Nucleus accumbens (tissue), 56 donors: ENCODE results near the gene ACSM4.
"Not testable (repeated sequence)": the region's sequence is repeated elsewhere in the genome, so short reads cannot be mapped to it uniquely, and the experiment has no call there.

Experiments
- DNase-seq, 56 donors: peaks; one replicate each; lab custom pipeline; 2025; lab: John Stamatoyannopoulos, UW

ACSM4 gene

DNA sequence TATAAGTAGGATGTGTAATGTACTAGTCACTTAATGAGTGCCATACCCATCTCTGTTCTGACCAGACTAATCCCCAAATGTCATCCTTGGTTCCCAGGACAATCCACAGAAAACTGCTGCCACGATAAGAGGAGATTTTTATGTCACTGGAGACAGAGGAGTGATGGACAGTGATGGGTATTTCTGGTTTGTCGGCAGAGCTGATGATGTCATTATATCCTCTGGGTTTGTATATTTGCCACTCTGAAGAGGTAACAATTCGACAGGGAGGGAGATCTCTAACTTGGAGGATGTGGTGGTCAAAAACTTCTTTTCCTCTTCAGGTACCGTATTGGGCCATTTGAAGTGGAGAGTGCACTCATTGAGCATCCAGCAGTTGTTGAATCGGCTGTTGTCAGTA, 20.3 kb downstream of the ACSM4 start:
- DNase-seq, result no peak

DNA sequence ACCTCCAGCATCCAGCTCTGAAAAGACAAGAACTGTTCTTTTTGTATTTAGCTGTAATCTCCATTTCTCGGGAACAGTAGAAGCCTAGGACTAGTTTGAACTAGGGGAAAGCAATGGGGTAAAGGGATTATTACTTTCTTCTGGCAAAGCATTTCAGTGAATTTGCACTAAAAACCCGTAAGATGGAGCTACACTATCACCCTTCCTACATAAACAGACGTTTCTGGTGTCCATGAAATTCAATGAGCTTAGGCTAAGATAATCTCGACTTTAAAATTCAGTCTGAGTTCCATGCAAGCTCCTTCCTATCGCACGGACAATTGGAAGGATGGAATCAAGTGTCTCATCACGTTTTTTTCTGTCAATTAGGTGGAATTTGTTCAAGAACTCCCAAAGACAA, 24.0 kb downstream of the ACSM4 start:
- no peak for DNase-seq

DNA sequence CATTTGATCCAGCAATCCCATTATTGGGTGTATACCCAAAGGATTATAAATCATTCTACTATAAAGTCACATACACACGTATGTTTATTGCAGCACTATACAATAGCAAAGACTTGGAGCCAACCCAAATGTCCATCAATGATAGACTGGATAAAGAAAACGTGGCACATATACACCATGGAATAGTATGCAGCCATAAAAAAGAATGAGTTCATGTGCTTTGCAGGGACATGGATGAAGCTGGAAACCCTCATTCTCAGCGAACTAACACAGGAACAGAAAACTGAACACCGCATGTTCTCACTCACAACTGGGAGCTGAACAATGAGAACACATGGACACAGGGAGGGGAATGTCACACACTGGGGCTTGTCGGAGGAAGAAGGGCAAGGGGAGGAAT, 33.9 kb downstream of the ACSM4 start:
- not testable (repeated sequence) for DNase-seq

DNA sequence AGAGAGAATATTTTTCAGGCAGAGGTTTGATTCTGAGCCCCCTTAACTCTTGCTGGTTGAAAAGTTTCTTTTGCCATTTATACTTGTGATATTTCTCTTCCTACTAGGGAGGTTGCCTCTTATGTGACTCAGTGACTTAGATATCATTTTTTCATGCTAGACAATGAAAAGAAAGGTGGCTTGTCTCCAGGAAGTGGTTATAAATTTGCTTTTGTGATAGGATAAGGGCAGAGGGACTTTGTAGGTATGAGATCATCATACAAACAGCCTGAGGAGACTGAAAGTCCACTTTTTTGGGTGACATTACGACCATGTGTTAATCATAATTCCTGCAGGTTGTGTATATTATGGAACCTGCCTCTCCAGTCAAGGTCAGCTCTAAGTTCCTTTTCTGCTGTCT, 35.8 kb downstream of the ACSM4 start:
- no peak for DNase-seq

DNA sequence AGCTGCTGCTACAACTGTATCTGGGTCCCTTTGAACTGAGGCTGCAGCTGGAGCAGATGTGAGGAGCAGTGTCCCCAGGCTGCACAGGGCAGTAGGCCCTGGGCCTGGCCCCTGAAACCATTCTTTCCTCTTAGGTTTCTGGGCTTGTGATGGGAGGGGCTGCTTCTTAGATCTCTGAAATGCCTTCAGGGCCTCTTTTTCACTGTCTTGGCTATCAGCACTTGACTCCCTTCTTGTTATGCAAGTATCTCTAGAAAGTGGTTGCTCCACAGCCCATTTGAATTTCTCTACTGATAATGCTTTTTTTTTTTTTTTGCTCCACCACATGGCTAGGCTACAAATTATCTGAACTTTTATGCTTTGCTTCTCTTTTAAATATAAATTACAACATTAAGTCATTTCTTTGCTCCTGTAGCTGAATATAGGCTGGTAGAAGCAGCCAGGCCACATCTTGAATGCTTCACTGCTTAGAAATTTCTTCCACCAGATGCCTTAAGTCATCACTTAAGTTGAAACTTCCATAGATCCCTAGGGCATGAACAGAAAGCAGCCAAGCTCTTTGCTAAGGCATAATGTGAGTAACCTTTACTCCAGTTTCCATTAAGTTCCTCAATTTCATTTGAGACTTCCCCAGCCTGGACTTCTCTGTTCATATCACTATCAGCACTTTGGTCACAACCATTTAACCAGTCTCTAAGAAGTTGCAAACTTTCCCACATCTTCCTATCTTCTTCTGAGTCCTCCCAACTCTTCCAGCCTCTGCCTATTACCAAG, 41.1 kb downstream of the ACSM4 start:
- no peak for DNase-seq

DNA sequence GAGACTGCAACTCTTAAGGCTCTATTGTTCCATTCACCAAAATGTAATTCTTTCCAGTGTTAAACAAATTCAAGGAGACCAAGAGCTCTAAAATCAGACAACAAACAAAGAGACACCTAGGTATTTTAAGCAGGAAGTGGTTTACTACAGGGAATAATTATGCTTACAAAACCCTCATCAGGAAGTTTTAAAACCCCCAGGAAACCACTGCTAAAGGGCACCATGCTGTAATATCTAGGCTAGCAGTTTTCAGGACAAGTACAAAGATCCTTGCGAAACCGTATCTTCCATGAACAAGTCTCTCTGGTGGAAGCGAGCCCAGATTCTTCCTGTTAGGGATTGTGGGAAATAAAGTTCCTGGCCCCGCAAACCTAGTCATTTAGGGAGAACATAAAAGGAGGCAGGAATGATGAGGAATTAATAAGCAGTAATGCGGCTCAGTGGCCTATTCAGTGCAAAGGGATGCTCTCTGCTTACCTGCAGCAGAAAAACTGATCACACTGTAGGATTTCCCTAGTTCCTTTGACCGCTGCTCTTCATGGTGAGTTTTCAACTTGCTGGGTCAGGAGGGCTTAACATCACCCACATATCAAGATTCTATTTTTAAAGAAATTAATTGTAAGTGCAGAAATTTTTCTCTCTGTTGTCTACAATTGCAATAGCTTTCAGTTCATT, 42.8 kb downstream of the ACSM4 start:
- DNase-seq, result no peak

DNA sequence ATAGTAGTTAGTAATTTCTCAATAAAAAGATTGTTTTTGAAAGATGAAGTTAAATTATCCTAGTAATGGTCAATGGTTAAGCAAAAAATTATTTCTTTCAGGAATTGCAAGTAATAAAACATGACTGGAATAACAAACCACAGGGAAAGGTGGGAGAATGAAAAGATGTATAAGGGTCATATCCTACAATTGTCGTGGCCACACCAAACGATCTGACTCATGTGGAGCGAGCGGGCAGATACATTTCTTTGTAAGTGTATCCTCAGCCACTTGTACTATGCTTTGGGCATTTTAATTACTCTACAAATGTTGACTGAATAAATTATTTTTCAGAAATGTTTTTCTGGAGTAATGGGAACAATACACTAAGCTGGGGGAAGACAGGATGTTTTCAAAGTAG, 45.5 kb downstream of the ACSM4 start:
- DNase-seq, result no peak

DNA sequence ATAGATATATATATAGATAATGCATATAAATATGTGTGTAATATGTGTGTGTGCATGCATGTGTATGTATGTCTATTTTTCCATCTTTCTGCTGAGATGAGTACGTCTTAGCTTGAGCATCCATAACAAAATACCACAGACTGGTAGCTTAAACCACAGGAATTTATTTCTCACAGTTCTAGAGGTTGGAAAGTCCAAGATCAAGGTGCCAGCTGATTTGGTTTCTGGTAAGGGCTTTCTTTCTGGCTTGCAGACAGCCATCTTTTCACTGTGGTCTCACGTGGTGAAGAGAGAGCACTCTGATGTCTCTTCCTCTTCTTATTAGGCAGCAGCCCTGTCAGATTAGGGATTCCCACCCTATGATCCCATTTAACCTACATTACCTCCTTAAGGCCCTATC, 47.3 kb downstream of the ACSM4 start:
- DNase-seq, result no peak

DNA sequence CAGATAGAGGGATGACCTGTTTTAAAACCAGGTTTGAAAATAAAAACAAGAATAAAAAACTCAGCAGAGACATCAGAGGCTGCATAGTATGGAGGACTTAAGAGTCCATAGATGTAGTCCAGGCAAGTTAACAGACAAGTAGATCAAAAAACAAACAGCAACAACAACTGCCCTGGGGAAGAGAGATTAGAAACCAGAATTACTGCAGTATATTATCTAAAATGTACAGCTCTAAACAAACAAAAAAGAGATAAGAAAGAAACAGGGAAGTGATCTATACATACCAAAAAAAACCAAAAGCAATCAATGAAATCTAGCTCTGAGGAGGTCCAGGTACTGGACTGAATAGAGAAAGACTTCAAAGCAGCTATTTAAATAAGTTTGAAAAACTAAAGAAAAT, 48.8 kb downstream of the ACSM4 start:
- no peak for DNase-seq

DNA sequence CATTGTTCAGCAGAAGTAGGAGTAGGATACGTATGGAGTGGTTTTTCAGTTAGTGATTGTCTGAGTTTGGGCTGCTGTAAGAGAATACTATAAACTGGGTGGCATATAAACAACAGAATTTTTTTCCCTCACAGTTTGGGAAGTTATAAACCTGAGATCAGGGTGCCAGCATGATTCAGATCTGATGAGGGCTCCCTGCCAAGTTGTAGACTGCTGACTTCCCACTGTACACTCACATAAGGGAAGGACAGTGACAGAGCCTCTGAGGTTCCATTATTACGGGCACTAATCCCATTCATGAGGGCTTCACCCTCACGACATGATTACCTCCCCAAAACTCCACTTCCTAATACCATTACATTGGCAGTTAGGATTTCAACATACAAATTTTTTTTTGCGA, 50.7 kb downstream of the ACSM4 start:
- no peak for DNase-seq

DNA sequence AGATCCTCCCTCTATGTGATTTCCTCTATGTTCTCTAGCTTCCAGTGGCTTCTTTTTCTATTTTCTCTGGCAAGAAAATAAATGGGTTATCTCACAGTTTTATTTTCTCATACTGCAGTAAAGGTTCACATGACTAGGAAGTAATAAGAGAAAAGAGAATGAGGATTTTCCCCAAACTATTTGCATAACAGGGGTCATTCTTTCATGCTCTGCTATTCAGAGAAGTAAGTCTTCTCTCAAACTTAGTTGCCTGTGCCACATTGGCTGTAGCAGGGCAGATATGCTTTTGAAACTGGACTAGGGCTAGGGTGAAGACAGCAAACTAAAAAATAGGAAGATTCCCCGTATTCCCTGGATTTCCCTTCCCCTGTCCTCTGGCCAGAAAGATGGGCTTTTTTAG, 57.4 kb downstream of the ACSM4 start:
- no peak for DNase-seq

DNA sequence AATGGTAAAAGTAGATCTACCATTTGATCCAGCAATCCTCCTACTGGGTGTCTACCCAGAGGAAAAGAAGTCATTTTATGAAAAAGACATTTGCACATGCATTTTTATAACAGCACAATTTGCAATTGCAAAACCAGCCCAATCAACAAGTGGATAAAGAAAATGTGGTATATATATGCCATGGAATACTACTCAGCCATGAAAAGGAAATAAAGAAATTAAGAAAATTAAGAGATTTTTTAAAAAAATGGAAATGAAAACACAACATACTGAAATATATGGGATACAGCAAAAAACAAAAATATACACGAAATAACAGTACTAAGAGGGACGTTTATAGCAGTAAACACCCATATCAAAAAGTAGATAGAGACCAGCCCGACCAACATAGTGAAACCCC, 58.9 kb downstream of the ACSM4 start:
- DNase-seq, result no peak

DNA sequence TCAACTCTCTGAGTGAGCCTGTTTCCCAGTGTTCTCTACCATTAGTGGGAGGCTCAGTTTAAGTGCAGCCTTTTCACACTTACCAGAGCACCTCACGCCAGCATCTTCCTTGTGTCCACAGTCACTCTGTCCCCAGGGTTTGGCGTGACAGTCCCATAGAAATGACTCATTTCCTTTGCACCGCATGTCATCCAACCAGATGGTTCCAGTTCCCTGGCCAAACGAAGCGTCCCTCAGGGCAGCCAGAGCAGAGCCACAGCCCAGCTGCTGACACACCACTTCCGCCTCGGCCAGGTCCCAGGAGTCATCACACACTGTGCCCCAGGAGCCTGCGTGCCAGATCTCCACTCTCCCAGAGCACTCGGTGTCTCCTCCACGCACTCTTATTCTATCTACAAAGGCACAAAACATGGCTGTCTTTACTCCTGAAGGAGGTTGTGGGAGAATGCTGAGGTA, 65.4 kb downstream of the ACSM4 start:
- DNase-seq, result no peak

DNA sequence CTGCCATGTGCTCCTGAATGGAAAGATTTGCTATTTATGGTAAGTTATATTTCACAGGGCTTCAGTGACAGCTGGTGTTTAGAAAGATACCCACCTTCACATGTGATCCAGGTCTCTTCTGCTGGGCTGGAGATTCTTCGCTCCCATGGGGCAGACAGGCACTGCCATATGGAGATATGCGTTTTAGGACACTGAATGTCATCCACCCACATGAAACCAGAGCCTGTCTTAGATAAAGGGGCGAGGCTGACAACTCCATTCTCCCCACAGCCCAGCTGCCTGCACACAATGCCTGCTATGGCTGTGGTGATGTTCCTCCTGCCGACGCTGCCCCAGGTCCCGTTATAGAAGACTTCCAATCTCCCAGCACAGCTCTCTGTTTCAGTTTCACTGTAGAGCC, 69.4 kb downstream of the ACSM4 start:
- DNase-seq, result no peak

DNA sequence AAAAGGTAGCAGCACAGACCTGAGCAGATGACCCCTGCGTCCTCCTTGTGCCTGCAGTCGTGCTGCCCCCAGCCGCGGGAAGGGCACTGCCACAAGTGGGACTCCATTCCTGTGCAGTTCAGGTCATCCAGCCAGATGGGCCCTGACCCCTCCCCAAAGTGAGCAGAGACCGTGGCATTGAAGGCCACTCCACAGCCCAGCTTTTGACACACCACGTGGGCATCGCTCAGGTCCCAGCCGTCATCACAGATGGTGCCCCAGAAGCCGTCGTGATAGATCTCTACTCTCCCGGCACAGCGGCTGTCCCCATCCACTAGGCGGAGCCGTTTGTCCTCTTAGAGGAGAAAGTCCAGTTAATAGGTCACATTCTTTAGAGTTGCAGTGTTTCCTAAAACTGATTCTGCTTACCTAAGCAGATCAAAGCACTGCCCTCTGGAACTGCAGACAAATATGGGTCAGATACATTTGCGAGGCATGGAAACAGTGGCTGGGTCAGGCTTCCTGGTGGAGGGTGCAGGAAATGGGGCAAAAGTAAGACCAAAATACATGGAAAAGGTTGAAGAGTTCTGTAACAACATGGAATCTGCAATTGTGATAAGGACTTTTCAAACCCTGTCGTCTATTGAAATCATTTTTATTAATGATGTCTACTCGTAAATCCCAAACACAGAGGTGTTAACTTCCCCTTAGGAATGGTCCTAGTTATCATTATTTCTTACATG, 70.7 kb downstream of the ACSM4 start:
- DNase-seq, result peak in 2 of 56 donors; percentile 5 to 7

DNA sequence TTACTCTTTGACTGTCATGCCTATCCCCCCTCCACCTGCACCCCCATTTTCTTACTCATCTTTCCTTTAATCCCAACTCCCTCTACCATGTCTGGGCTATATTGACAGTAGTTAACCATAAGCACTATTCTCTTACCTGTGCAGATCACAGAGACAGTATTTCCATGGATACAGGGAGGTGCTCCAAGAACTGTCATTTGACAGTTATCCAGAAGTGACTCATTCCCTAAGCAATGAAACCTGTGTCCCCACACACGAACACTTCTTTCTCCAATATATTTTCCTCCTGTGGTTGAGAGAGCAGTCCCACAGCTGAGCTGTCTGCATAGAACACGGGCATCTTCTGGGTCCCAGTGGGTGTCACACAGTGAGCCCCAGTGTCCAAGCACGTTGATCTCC, 71.3 kb downstream of the ACSM4 start:
- DNase-seq, result peak in 1 of 56 donors; percentile 3

DNA sequence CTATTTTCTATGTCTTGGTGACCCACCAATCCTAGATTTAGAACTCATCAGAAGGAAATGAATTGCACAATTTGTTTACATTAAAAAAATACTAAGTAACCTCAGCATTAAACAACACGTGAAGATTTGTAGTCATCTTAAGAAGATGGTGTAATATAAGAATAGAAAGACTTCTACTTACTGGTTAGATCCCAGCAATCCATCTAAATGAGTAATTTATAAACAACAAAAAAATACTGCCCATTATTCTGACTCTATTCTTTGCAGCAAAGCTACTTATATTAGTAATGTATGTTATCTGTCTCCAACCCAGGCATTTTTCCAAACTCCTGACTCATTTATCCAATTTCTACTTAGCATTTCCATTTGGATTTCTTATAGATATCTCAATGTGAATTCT, 72.3 kb downstream of the ACSM4 start:
- no peak for DNase-seq
